T-helper 17 cell (primary cell): Measurements from ENCODE around the gene ITGA11. TPM values are rescaled to one million over a fixed set of nuclear protein-coding genes. Genes with fewer than 3 reads are reported as not detected.

Experiments
- ATAC-seq: fragments of 150-1000 bp; cut with Tn5 transposase; 2 replicates; pipeline ENCODE4 v1.10.0; 2021; ENCODE audit warnings: mild to moderate bottlenecking, moderate library complexity
- DNase-seq, 3 donors: peaks; one replicate each; pipeline versions ENCODE4 v3.0.0 to v3.0.0-alpha.2; 2020 to 2021
- H3K9me3 ChIP-seq: one replicate; pipeline ENCODE4 v1.7.0; 2013; ENCODE audit warnings: low read length, mild to moderate bottlenecking; ENCODE audit not compliant: control insufficient read depth, poor library complexity, severe bottlenecking
- H3K27ac Mint-ChIP-seq: one replicate; pipeline ENCODE4 v1.8.0; 2022; ENCODE audit warnings: mild to moderate bottlenecking, moderate library complexity, mixed read lengths
- H3K27me3 Mint-ChIP-seq: one replicate; pipeline ENCODE4 v1.8.0; 2022; ENCODE audit warnings: mixed read lengths
- H3K36me3 Mint-ChIP-seq: one replicate; pipeline ENCODE4 v1.8.0; 2022; ENCODE audit warnings: low read depth, mixed read lengths
- H3K4me1 Mint-ChIP-seq: one replicate; pipeline ENCODE4 v1.8.0; 2022; ENCODE audit warnings: mild to moderate bottlenecking, mixed read lengths
- H3K4me3 Mint-ChIP-seq: one replicate; pipeline ENCODE4 v1.8.0; 2022; ENCODE audit warnings: mild to moderate bottlenecking, moderate library complexity, mixed read lengths
- total RNA-seq, 4 donors: library from RNA in 2 of 4; stranded (reverse) in 2 of 4; gene quantifications; one replicate each; pipeline ENCODE4 v1.2.3 and lab custom pipeline; 2022 to 2026

Gene ITGA11
- total RNA-seq, 2 donors from 2014 or later = 0.17 TPM; not detected in 1

- H3K36me3 Mint-ChIP-seq = no peaks in the 10 kb centered on the region
- H3K27me3 Mint-ChIP-seq = peaks cover 35% of the 10 kb centered on the region
- no peaks in the 10 kb centered on the region for H3K9me3 ChIP-seq
- ATAC-seq (no peak), DNase-seq (no peak)
- H3K4me3 Mint-ChIP-seq = no peak overlapping the region
- H3K4me1 Mint-ChIP-seq = peaks cover 7% of the 10 kb centered on the region
- no peak overlapping the region for H3K27ac Mint-ChIP-seq
Observed at GRCh38 chr15:68346979-68347378, 85.0 kb downstream of the ITGA11 start.

GRCh38 chr15:68345481-68345880 lies 86.5 kb downstream of the ITGA11 start:
- Mint-ChIP-seq H3K36me3 (no peaks in the 10 kb centered on the region), H3K4me1 (peaks cover 7% of the 10 kb centered on the region), H3K27me3 (peaks cover 35% of the 10 kb centered on the region), H3K4me3 (no peak overlapping the region), H3K27ac (no peak overlapping the region)
- ATAC-seq (no peak), DNase-seq (no peak)
- no peaks in the 10 kb centered on the region for H3K9me3 ChIP-seq

GRCh38 chr15:68344600-68344999 lies 87.4 kb downstream of the ITGA11 start:
- DNase-seq = no peak
- H3K27ac Mint-ChIP-seq = no peak overlapping the region
- peaks cover 7% of the 10 kb centered on the region for H3K4me1 Mint-ChIP-seq
- H3K36me3 Mint-ChIP-seq = no peaks in the 10 kb centered on the region
- H3K27me3 Mint-ChIP-seq = peaks cover 35% of the 10 kb centered on the region
- ATAC-seq = no peak
- H3K9me3 ChIP-seq = no peaks in the 10 kb centered on the region
- H3K4me3 Mint-ChIP-seq = no peak overlapping the region

GRCh38 chr15:68343579-68344225 lies 88.3 kb downstream of the ITGA11 start:
- ATAC-seq (no peak), DNase-seq (no peak)
- H3K27ac Mint-ChIP-seq = no peak overlapping the region
- no peaks in the 10 kb centered on the region for H3K9me3 ChIP-seq
- H3K27me3 Mint-ChIP-seq = peaks cover 34% of the 10 kb centered on the region
- H3K36me3 Mint-ChIP-seq = no peaks in the 10 kb centered on the region
- H3K4me3 Mint-ChIP-seq = no peak overlapping the region
- peaks cover 7% of the 10 kb centered on the region for H3K4me1 Mint-ChIP-seq

- Mint-ChIP-seq H3K4me3 (no peak overlapping the region), H3K27ac (no peak overlapping the region), H3K27me3 (peaks cover 26% of the 10 kb centered on the region), H3K36me3 (peaks cover 2% of the 10 kb centered on the region), H3K4me1 (peaks cover 7% of the 10 kb centered on the region)
- ATAC-seq (no peak), DNase-seq (no peak)
- no peaks in the 10 kb centered on the region for H3K9me3 ChIP-seq
Observed at GRCh38 chr15:68341760-68342725, 89.9 kb downstream of the ITGA11 start.

- Mint-ChIP-seq H3K4me3 (no peak overlapping the region), H3K36me3 (peaks cover 2% of the 10 kb centered on the region), H3K4me1 (peaks cover 7% of the 10 kb centered on the region), H3K27ac (no peak overlapping the region), H3K27me3 (peaks cover 26% of the 10 kb centered on the region)
- no peak for DNase-seq
- H3K9me3 ChIP-seq = no peaks in the 10 kb centered on the region
- ATAC-seq = no peak
Observed at GRCh38 chr15:68340726-68341671, 91.0 kb downstream of the ITGA11 start.

GRCh38 chr15:68339481-68339880 lies 92.5 kb downstream of the ITGA11 start:
- no peak for ATAC-seq

GRCh38 chr15:68337826-68338225 lies 94.1 kb downstream of the ITGA11 start:
- H3K27ac Mint-ChIP-seq = no peak overlapping the region
- no peak for DNase-seq
- H3K4me3 Mint-ChIP-seq = no peak overlapping the region
- H3K4me1 Mint-ChIP-seq = no peaks in the 10 kb centered on the region
- ATAC-seq = no peak
- peaks cover 15% of the 10 kb centered on the region for H3K27me3 Mint-ChIP-seq
- H3K9me3 ChIP-seq = no peaks in the 10 kb centered on the region
- peaks cover 4% of the 10 kb centered on the region for H3K36me3 Mint-ChIP-seq

More at GRCh38 chr15:68339481-68339880, 92.5 kb downstream of the ITGA11 start:
- H3K27me3 Mint-ChIP-seq = peaks cover 18% of the 10 kb centered on the region
- no peaks in the 10 kb centered on the region for H3K9me3 ChIP-seq
- no peak overlapping the region for H3K4me3 Mint-ChIP-seq
- no peak for DNase-seq
- no peak overlapping the region for H3K27ac Mint-ChIP-seq
- peaks cover 2% of the 10 kb centered on the region for H3K36me3 Mint-ChIP-seq
- peaks cover 2% of the 10 kb centered on the region for H3K4me1 Mint-ChIP-seq

GRCh38 chr15:68336516-68336915 lies 95.4 kb downstream of the ITGA11 start:
- DNase-seq (no peak), ATAC-seq (no peak)
- no peak overlapping the region for H3K27ac Mint-ChIP-seq
- H3K4me1 Mint-ChIP-seq = peaks cover 2% of the 10 kb centered on the region
- peaks cover 23% of the 10 kb centered on the region for H3K27me3 Mint-ChIP-seq
- H3K4me3 Mint-ChIP-seq = no peak overlapping the region
- H3K9me3 ChIP-seq = no peaks in the 10 kb centered on the region
- H3K36me3 Mint-ChIP-seq = peaks cover 7% of the 10 kb centered on the region

GRCh38 chr15:68335655-68336054 lies 96.3 kb downstream of the ITGA11 start:
- DNase-seq (no peak), ATAC-seq (no peak)
- Mint-ChIP-seq H3K4me1 (peaks cover 2% of the 10 kb centered on the region), H3K4me3 (no peak overlapping the region), H3K36me3 (peaks cover 7% of the 10 kb centered on the region), H3K27me3 (peaks cover 28% of the 10 kb centered on the region), H3K27ac (no peak overlapping the region)
- H3K9me3 ChIP-seq = no peaks in the 10 kb centered on the region

GRCh38 chr15:68335251-68335650 lies 96.7 kb downstream of the ITGA11 start:
- H3K36me3 Mint-ChIP-seq = peaks cover 7% of the 10 kb centered on the region
- H3K27ac Mint-ChIP-seq = no peak overlapping the region
- H3K9me3 ChIP-seq = no peaks in the 10 kb centered on the region
- ATAC-seq = no peak
- no peak for DNase-seq
- no peak overlapping the region for H3K4me3 Mint-ChIP-seq
- H3K4me1 Mint-ChIP-seq = peaks cover 2% of the 10 kb centered on the region
- peaks cover 28% of the 10 kb centered on the region for H3K27me3 Mint-ChIP-seq

GRCh38 chr15:68334661-68335124 lies 97.3 kb downstream of the ITGA11 start:
- H3K27me3 Mint-ChIP-seq = peaks cover 30% of the 10 kb centered on the region
- DNase-seq = no peak
- H3K27ac Mint-ChIP-seq = no peak overlapping the region
- no peaks in the 10 kb centered on the region for H3K9me3 ChIP-seq
- peaks cover 3% of the 10 kb centered on the region for H3K4me1 Mint-ChIP-seq
- no peak overlapping the region for H3K4me3 Mint-ChIP-seq
- peaks cover 7% of the 10 kb centered on the region for H3K36me3 Mint-ChIP-seq
- ATAC-seq = no peak
